Erythroblast (primary cell): Measurements from ENCODE around the gene SLC16A8.

Experiments used
- GATA1 ChIP-seq: IDR thresholded peaks from 2 replicates; pipeline ENCODE4 v1.6.1; 2011; ENCODE audit warnings: low read depth, mild to moderate bottlenecking, control low read depth, low read length, moderate library complexity
- POLR2A ChIP-seq: IDR thresholded peaks from 2 replicates; pipeline ENCODE4 v1.6.1; 2011; ENCODE audit warnings: mild to moderate bottlenecking, low read length

- TF ChIP-seq POLR2A, result no peak
- TF ChIP-seq GATA1, result no peak
Measured at GRCh38 chr22:38080474-38080849, 3.5 kb downstream of the SLC16A8 start.
